Endothelial cell of umbilical vein (primary cell): ENCODE measurements around the gene PFDN1. TPM values are rescaled to one million over a fixed set of nuclear protein-coding genes. Genes with fewer than 3 reads are reported as not detected.
A peak's percentile ranks its signal among the peaks of the same experiment; 100 is the strongest.

Experiments used
- BruUV-seq: library from RNA; stranded (reverse); fragments of 400-500 nt; replicated peaks from 2 replicates; lab custom pipeline; 2021; lab: Mats Ljungman, UMichigan
- CTCF ChIA-PET: fragments of 300-600, 350-600 bp; sonication (Branson Sonifier 250); formaldehyde crosslinking; loops from one replicate; lab custom pipeline; 2021; ENCODE audit warnings: antibody characterized with exemption, inconsistent platforms; lab: Charles Lee
- POLR2A ChIA-PET: fragments of 300-600, 350-600 bp; sonication (Branson Sonifier 250); formaldehyde crosslinking; loops from one replicate; lab custom pipeline; 2021; ENCODE audit warnings: antibody characterized with exemption, inconsistent platforms; lab: Charles Lee
- DNase-seq: peaks from one replicate; pipeline ENCODE4 v3.0.0-alpha.2; 2011; ENCODE audit warnings: low read depth, low spot score
- FAIRE-seq: peaks from 2 replicates; lab custom pipeline; 2011; peaks lifted over from hg19 to GRCh38; lab: Jason Lieb, UNC
- H2AFZ ChIP-seq: 2 replicates; pipeline ENCODE4 v1.6.0; 2012; ENCODE audit warnings: low read depth, low read length, control low read depth, inconsistent platforms
- H3K27ac ChIP-seq: 2 replicates; pipeline ENCODE4 v1.5.1; 2011; ENCODE audit warnings: low read depth, mild to moderate bottlenecking, control low read depth, low read length, moderate library complexity; ENCODE audit not compliant: insufficient read depth
- H3K27me3 ChIP-seq, 2 experiments: 2 replicates each; pipeline versions ENCODE4 v1.6.0 to v1.6.1; 2011; ENCODE audit warnings: low read length in 2 of 2, mixed read lengths in 1 of 2; ENCODE audit not compliant: control insufficient read depth in 2 of 2, insufficient read depth in 2 of 2
- H3K36me3 ChIP-seq, 2 experiments: 2 replicates in 1 of 2; 3 replicates in 1 of 2; pipeline ENCODE4 v1.5.1; 2011; ENCODE audit warnings: low read length in 2 of 2, mild to moderate bottlenecking in 1 of 2, moderate library complexity in 1 of 2; ENCODE audit not compliant: control insufficient read depth in 2 of 2, insufficient read depth in 2 of 2; ENCODE audit errors: extremely low read depth in 1 of 2
- H3K4me1 ChIP-seq: 3 replicates; pipeline ENCODE4 v1.5.1; 2011; ENCODE audit warnings: mild to moderate bottlenecking, low read length; ENCODE audit not compliant: control insufficient read depth, insufficient read depth; ENCODE audit errors: extremely low read depth
- H3K4me2 ChIP-seq: 2 replicates; pipeline ENCODE4 v1.6.1; 2011; ENCODE audit warnings: low read length, control low read depth, mixed read lengths; ENCODE audit not compliant: insufficient read depth
- H3K4me3 ChIP-seq, 3 experiments: fragments of 200-600 bp in 1 of 3; sonication (generic), shearing (Covaris generic) in 1 of 3; replicated peaks in 1 of 3; 2 replicates each; pipeline ENCODE4 v1.5.1; 2011 to 2016; ENCODE audit warnings: control low read depth in 3 of 3, low read length in 3 of 3, mild to moderate bottlenecking in 2 of 3, inconsistent platforms in 1 of 3, low read depth in 1 of 3, moderate library complexity in 1 of 3; ENCODE audit not compliant: insufficient read depth in 1 of 3
- H3K79me2 ChIP-seq: 2 replicates; pipeline ENCODE4 v1.6.0; 2012; ENCODE audit warnings: low read length, inconsistent platforms; ENCODE audit not compliant: control insufficient read depth, insufficient read depth
- H3K9ac ChIP-seq: replicated peaks from 2 replicates; pipeline ENCODE3; 2011; ENCODE audit warnings: low read length, control low read depth; ENCODE audit not compliant: insufficient read depth; ENCODE audit errors: extremely low read depth
- H3K9me1 ChIP-seq: replicated peaks from 3 replicates; pipeline ENCODE4 v1.6.0; 2011; ENCODE audit warnings: mild to moderate bottlenecking, low read length; ENCODE audit not compliant: control insufficient read depth, insufficient read depth; ENCODE audit errors: extremely low read depth
- H3K9me3 ChIP-seq: replicated peaks from 2 replicates; pipeline ENCODE4 v1.5.1; 2012; ENCODE audit warnings: low read length, inconsistent platforms; ENCODE audit not compliant: control insufficient read depth, insufficient read depth
- H4K20me1 ChIP-seq: replicated peaks from 2 replicates; pipeline ENCODE3; 2011; ENCODE audit warnings: mild to moderate bottlenecking, low read length; ENCODE audit not compliant: control insufficient read depth, insufficient read depth; ENCODE audit errors: extremely low read depth
- CTCF ChIP-seq, 2 donors: IDR thresholded peaks; 1 replicate in 1 of 2; 2 replicates in 1 of 2; pipeline ENCODE4 v1.5.1; 2011; ENCODE audit warnings: low read length in 2 of 2, mild to moderate bottlenecking in 2 of 2, moderate library complexity in 2 of 2, control low read depth in 1 of 2, inconsistent platforms in 1 of 2, low read depth in 1 of 2; ENCODE audit not compliant: insufficient read depth in 1 of 2; ENCODE audit errors: extremely low read depth in 1 of 2
- JUN ChIP-seq: IDR thresholded peaks from 2 replicates; pipeline ENCODE4 v1.6.1; 2011; ENCODE audit warnings: borderline replicate concordance, low read depth; ENCODE audit not compliant: insufficient read length, insufficient read depth
- MAX ChIP-seq: IDR thresholded peaks from 2 replicates; pipeline ENCODE4 v1.6.1; 2011; ENCODE audit not compliant: insufficient read depth, insufficient read length
- MYC ChIP-seq: IDR thresholded peaks from one replicate; pipeline ENCODE4 v1.6.1; 2011; ENCODE audit warnings: mild to moderate bottlenecking, low read depth, low read length
- POLR2A ChIP-seq: IDR thresholded peaks from 2 replicates; pipeline ENCODE4 v1.6.1; 2012; ENCODE audit warnings: low read depth, mild to moderate bottlenecking, control low read depth, low read length
- POLR2AphosphoS5 ChIP-seq: IDR thresholded peaks from 2 replicates; pipeline ENCODE4 v1.6.1; 2012; ENCODE audit warnings: low read depth, mild to moderate bottlenecking, control low read depth, low read length, moderate library complexity; ENCODE audit not compliant: insufficient read depth
- dilution Hi-C: fragments of 300-500 bp; cut with MboI; formaldehyde crosslinking; loops from one replicate; pipeline ENCODE4 v1.15.0; 2019; ENCODE audit warnings: low sequenced_read_pairs; ENCODE audit not compliant: extremely low pct_ligation_motif_present
- intact Hi-C: fragments of 100-400 bp; cut with micrococcal nuclease; formaldehyde crosslinking; loops from one replicate; pipeline ENCODE4 v1.10.0; 2022
- polyA plus RNA-seq, 4 experiments: library from polyadenylated mRNA; depleted of rRNA in 3 of 4; stranded (reverse) in 3 of 4; unstranded in 1 of 4; fragments of >200 nt; gene quantifications; 2 replicates each; pipeline versions ENCODE4 v1.2.1 to v1.2.3, GENCODE V29; 2011 to 2012; ENCODE audit warnings: missing spikeins in 1 of 4
- total RNA-seq: library from RNA; stranded (reverse); gene quantifications from 2 replicates; pipeline ENCODE4 v1.2.3, GENCODE V29; 2021

The PFDN1 gene
- total and polyA plus RNA-seq, 2 donors (not counting 3 experiments of a cell fraction or from before 2014, with no cell fraction given) = 107 to 158 TPM

- Histone ChIP-seq H4K20me1 (no peaks in the 10 kb centered on the region), H3K4me2 (no peak overlapping the region), H3K79me2 (peaks cover 3% of the 10 kb centered on the region), H3K9ac (no peak overlapping the region), H3K9me1 (no peaks in the 10 kb centered on the region), H3K36me3 (no peaks in the 10 kb centered on the region), H3K4me1 (peaks cover 33% of the 10 kb centered on the region), H3K27me3 (no peaks in the 10 kb centered on the region), H2AFZ (no peak overlapping the region), H3K9me3 (no peaks in the 10 kb centered on the region), H3K4me3 (no peak overlapping the region), H3K27ac (no peak overlapping the region)
- no TSS peak for BruUV-seq
- CTCF ChIA-PET = interaction anchor here (1.4 to 17.3 kb wide), 5 partner anchors 86 to 393 kb away, joined by 3 to 1214 read pairs (median 19); partner anchors contain the start of genes HBEGF and SLC4A9
- dilution Hi-C loops (no loop called here), intact Hi-C loops (loop anchor here (10.0 kb wide), 1 partner anchor 393 kb away; the partner anchor contains the start of genes CD14 and TMCO6)
- POLR2A ChIA-PET = interaction anchor here (7.3 kb wide), 1 partner anchor 104 kb away, joined by 112 read pairs; the partner anchor contains the start of gene HBEGF
- no peak for TF ChIP-seq MYC
- TF ChIP-seq MAX = no peak
- TF ChIP-seq CTCF (IDR thresholded peaks at IDR 0.05; ENCODE audit: extremely low read depth in 1 of 2, insufficient read depth in 1 of 2, low read depth in 1 of 2, low read length in 2 of 2) = peak in 1 of 2 donors; percentile 10
- no peak for TF ChIP-seq JUN
- TF ChIP-seq POLR2AphosphoS5 = no peak
- TF ChIP-seq POLR2A = no peak
- DNase-seq = no peak
- FAIRE-seq = peak; percentile 15
Observed at GRCh38 chr5:140242099-140242498, 60.8 kb downstream of the PFDN1 start.
